CD4-positive, alpha-beta memory T cell (primary cell): ENCODE measurements around the gene KRTAP12-1. TPM values are rescaled to one million over a fixed set of nuclear protein-coding genes. Genes with fewer than 3 reads are reported as not detected.

ENCODE experiments used
- CTCF ChIA-PET: fragments of 350-600 bp; sonication (Branson Sonifier 250); formaldehyde crosslinking; loops from one replicate; lab custom pipeline; 2021; ENCODE audit warnings: inconsistent platforms; ENCODE audit not compliant: partially characterized antibody; lab: Charles Lee
- POLR2A ChIA-PET: fragments of 350-600 bp; sonication (Branson Sonifier 250); formaldehyde crosslinking; loops from one replicate; lab custom pipeline; 2021; ENCODE audit not compliant: partially characterized antibody; lab: Charles Lee
- DNase-seq, 5 donors: peaks; one replicate each; pipeline versions ENCODE4 v3.0.0 to v3.0.0-alpha.2; 2020 to 2022; ENCODE audit warnings: mixed read lengths in 1 of 5
- H3K27ac ChIP-seq: one replicate; pipeline ENCODE4 v1.7.0; 2013; ENCODE audit warnings: low read depth, low read length
- H3K27me3 ChIP-seq: 2 replicates; pipeline ENCODE4 v1.7.0; 2013; ENCODE audit warnings: mild to moderate bottlenecking, low read length, moderate library complexity; ENCODE audit not compliant: insufficient read depth
- H3K36me3 ChIP-seq: 2 replicates; pipeline ENCODE4 v1.7.0; 2013; ENCODE audit warnings: mild to moderate bottlenecking, low read length, moderate library complexity; ENCODE audit not compliant: insufficient read depth
- H3K4me1 ChIP-seq: 2 replicates; pipeline ENCODE4 v1.7.0; 2013; ENCODE audit warnings: mild to moderate bottlenecking, low read length, moderate library complexity; ENCODE audit not compliant: insufficient read depth
- H3K4me3 ChIP-seq, 2 donors: one replicate each; pipeline ENCODE4 v1.7.0; 2013; ENCODE audit warnings: low read length in 2 of 2, mild to moderate bottlenecking in 1 of 2
- H3K9me3 ChIP-seq, 2 donors: one replicate each; pipeline ENCODE4 v1.7.0; 2013; ENCODE audit warnings: low read length in 2 of 2, control low read depth in 1 of 2; ENCODE audit not compliant: control insufficient read depth in 1 of 2
- H3K27ac Mint-ChIP-seq, 7 donors: one replicate each; pipeline ENCODE4 v1.8.0; 2020 to 2021; ENCODE audit warnings: mixed read lengths in 7 of 7, mild to moderate bottlenecking in 6 of 7, inconsistent platforms in 3 of 7, moderate library complexity in 3 of 7
- H3K27me3 Mint-ChIP-seq, 2 donors: one replicate each; pipeline ENCODE4 v1.8.0; 2020 to 2021; ENCODE audit warnings: mixed read lengths in 2 of 2
- H3K36me3 Mint-ChIP-seq, 2 donors: one replicate each; pipeline ENCODE4 v1.8.0; 2020 to 2021; ENCODE audit warnings: mixed read lengths in 2 of 2, inconsistent platforms in 1 of 2, mild to moderate bottlenecking in 1 of 2
- H3K4me1 Mint-ChIP-seq, 4 donors: one replicate each; pipeline ENCODE4 v1.8.0; 2020 to 2021; ENCODE audit warnings: mixed read lengths in 4 of 4, mild to moderate bottlenecking in 1 of 4
- H3K4me3 Mint-ChIP-seq, 8 donors: one replicate each; pipeline ENCODE4 v1.8.0; 2020 to 2021; ENCODE audit warnings: mixed read lengths in 8 of 8, mild to moderate bottlenecking in 7 of 8, moderate library complexity in 6 of 8, inconsistent platforms in 3 of 8
- H3K9me3 Mint-ChIP-seq, 8 donors: one replicate each; pipeline ENCODE4 v1.8.0; 2020 to 2021; ENCODE audit warnings: mixed read lengths in 8 of 8, mild to moderate bottlenecking in 5 of 8, inconsistent platforms in 3 of 8, moderate library complexity in 1 of 8
- intact Hi-C: fragments of 100-400 bp; cut with micrococcal nuclease; formaldehyde crosslinking; loops from one replicate; pipeline ENCODE4 v1.15.1; 2023
- polyA plus RNA-seq, 2 donors: library from polyadenylated mRNA; unstranded; fragments of 300-500 nt; fragmentation: Illumina TruSeq; gene quantifications; one replicate each; pipeline ENCODE4 v1.2.3, GENCODE V29; 2021
- total RNA-seq, 2 experiments: library from RNA; stranded (reverse); gene quantifications; one replicate each; pipeline ENCODE4 v1.2.3, GENCODE V29; 2021

The KRTAP12-1 gene
- total and polyA plus RNA-seq, 4 experiments from 2014 or later, result not detected

- H3K4me3 ChIP-seq, result no peak overlapping the region
- peaks cover 40% of the 10 kb centered on the region for H3K27me3 ChIP-seq
- Mint-ChIP-seq H3K36me3 (no peaks in the 10 kb centered on the region), H3K4me3 (no peak overlapping the region), H3K4me1 (peaks cover under 1 to 16% (median 1%) of the 10 kb centered on the region in 4 donors), H3K9me3 (peaks cover 0 to 24% (median 21%) of the 10 kb centered on the region in 8 donors), H3K27ac (peak overlapping the region in 2 of 7 donors; percentile 23 to 30), H3K27me3 (peaks cover 58 to 62% of the 10 kb centered on the region in 2 donors)
- peaks cover under 1% of the 10 kb centered on the region for H3K4me1 ChIP-seq
- no peak for DNase-seq
- no peaks in the 10 kb centered on the region for H3K9me3 ChIP-seq
- intact Hi-C loops, result no loop called here
- CTCF ChIA-PET, result no interaction called here
- H3K27ac ChIP-seq, result no peak overlapping the region
- H3K36me3 ChIP-seq, result no peaks in the 10 kb centered on the region
- POLR2A ChIA-PET, result no interaction called here
These were observed 20.4 kb upstream of the KRTAP12-1 start for GRCh38 chr21:44702111-44702972.

- no peaks in the 10 kb centered on the region for H3K4me1 ChIP-seq
- Mint-ChIP-seq H3K27ac (no peak overlapping the region), H3K27me3 (peaks cover 62 to 63% of the 10 kb centered on the region in 2 donors), H3K4me1 (peaks cover 1 to 16% (median 3%) of the 10 kb centered on the region in 4 donors), H3K36me3 (no peaks in the 10 kb centered on the region), H3K9me3 (peaks cover 0 to 22% (median 21%) of the 10 kb centered on the region in 8 donors), H3K4me3 (no peak overlapping the region)
- ChIA-PET CTCF (interaction anchor here (1.1 kb wide), 1 partner anchor 41 kb away, joined by 3 read pairs; no protein-coding TSS in a partner anchor), POLR2A (no interaction called here)
- H3K27ac ChIP-seq, result no peak overlapping the region
- H3K4me3 ChIP-seq, result no peak overlapping the region
- no peaks in the 10 kb centered on the region for H3K9me3 ChIP-seq
- peaks cover 34% of the 10 kb centered on the region for H3K27me3 ChIP-seq
- no peak for DNase-seq
- no peaks in the 10 kb centered on the region for H3K36me3 ChIP-seq
- intact Hi-C loops, result no loop called here
These were observed 19.6 kb upstream of the KRTAP12-1 start for GRCh38 chr21:44701541-44701940.

- DNase-seq, result no peak
- Histone ChIP-seq H3K4me1 (no peaks in the 10 kb centered on the region), H3K4me3 (no peak overlapping the region), H3K9me3 (no peaks in the 10 kb centered on the region), H3K36me3 (no peaks in the 10 kb centered on the region), H3K27me3 (peaks cover 30% of the 10 kb centered on the region), H3K27ac (no peak overlapping the region)
- intact Hi-C loops, result no loop called here
- H3K9me3 Mint-ChIP-seq, result peaks cover 0 to 17% (median 16%) of the 10 kb centered on the region in 8 donors
- H3K4me3 Mint-ChIP-seq, result no peak overlapping the region
- H3K27me3 Mint-ChIP-seq, result peaks cover 60 to 64% of the 10 kb centered on the region in 2 donors
- CTCF ChIA-PET, result interaction anchor here (1.1 kb wide), 1 partner anchor 41 kb away, joined by 3 read pairs; no protein-coding TSS in a partner anchor
- H3K27ac Mint-ChIP-seq, result no peak overlapping the region
- H3K36me3 Mint-ChIP-seq, result no peaks in the 10 kb centered on the region
- POLR2A ChIA-PET, result no interaction called here
- peaks cover 1 to 16% (median 3%) of the 10 kb centered on the region in 4 donors for H3K4me1 Mint-ChIP-seq
These were observed 19.0 kb upstream of the KRTAP12-1 start for GRCh38 chr21:44701023-44701400.

- intact Hi-C loops, result no loop called here
- ChIA-PET POLR2A (no interaction called here), CTCF (interaction anchor here (1.1 kb wide), 1 partner anchor 42 kb away, joined by 3 read pairs; no protein-coding TSS in a partner anchor)
- H3K9me3 ChIP-seq, result no peaks in the 10 kb centered on the region
- no peaks in the 10 kb centered on the region for H3K36me3 ChIP-seq
- peaks cover 57 to 61% of the 10 kb centered on the region in 2 donors for H3K27me3 Mint-ChIP-seq
- no peaks in the 10 kb centered on the region for H3K4me1 ChIP-seq
- peaks cover 30% of the 10 kb centered on the region for H3K27me3 ChIP-seq
- peaks cover 1 to 16% (median 3%) of the 10 kb centered on the region in 4 donors for H3K4me1 Mint-ChIP-seq
- no peak overlapping the region for H3K4me3 Mint-ChIP-seq
- H3K4me3 ChIP-seq, result no peak overlapping the region
- no peaks in the 10 kb centered on the region for H3K36me3 Mint-ChIP-seq
- no peak overlapping the region for H3K27ac Mint-ChIP-seq
- DNase-seq, result no peak
- no peak overlapping the region for H3K27ac ChIP-seq
- H3K9me3 Mint-ChIP-seq, result peaks cover 0 to 12% (median 11%) of the 10 kb centered on the region in 8 donors
These were observed 18.4 kb upstream of the KRTAP12-1 start for GRCh38 chr21:44700101-44701022.

GRCh38 chr21:44699502-44700001 lies 17.6 kb upstream of the KRTAP12-1 start:
- H3K4me3 Mint-ChIP-seq, result no peak overlapping the region
- Histone ChIP-seq H3K36me3 (no peaks in the 10 kb centered on the region), H3K27ac (no peak overlapping the region), H3K4me3 (no peak overlapping the region), H3K27me3 (peaks cover 27% of the 10 kb centered on the region), H3K4me1 (no peaks in the 10 kb centered on the region), H3K9me3 (no peaks in the 10 kb centered on the region)
- CTCF ChIA-PET, result no interaction called here
- POLR2A ChIA-PET, result no interaction called here
- no peaks in the 10 kb centered on the region for H3K36me3 Mint-ChIP-seq
- H3K9me3 Mint-ChIP-seq, result peaks cover 0 to 5% (median 3%) of the 10 kb centered on the region in 8 donors
- H3K27ac Mint-ChIP-seq, result no peak overlapping the region
- intact Hi-C loops, result no loop called here
- peaks cover 1 to 16% (median 9%) of the 10 kb centered on the region in 4 donors for H3K4me1 Mint-ChIP-seq
- no peak for DNase-seq
- peaks cover 50 to 54% of the 10 kb centered on the region in 2 donors for H3K27me3 Mint-ChIP-seq

- Mint-ChIP-seq H3K4me1 (peaks cover 4 to 18% (median 12%) of the 10 kb centered on the region in 4 donors), H3K9me3 (peaks cover 0 to 6% (median 2%) of the 10 kb centered on the region in 8 donors), H3K27me3 (peaks cover 43 to 48% of the 10 kb centered on the region in 2 donors), H3K27ac (no peak overlapping the region), H3K36me3 (no peaks in the 10 kb centered on the region), H3K4me3 (no peak overlapping the region)
- Histone ChIP-seq H3K27ac (no peak overlapping the region), H3K4me3 (no peak overlapping the region), H3K36me3 (no peaks in the 10 kb centered on the region), H3K4me1 (no peaks in the 10 kb centered on the region), H3K27me3 (peaks cover 13% of the 10 kb centered on the region), H3K9me3 (no peaks in the 10 kb centered on the region)
- intact Hi-C loops, result no loop called here
- no peak for DNase-seq
- POLR2A ChIA-PET, result interaction anchor here (1.6 kb wide), 1 partner anchor 79 kb away, joined by 4 read pairs; no protein-coding TSS in a partner anchor
- CTCF ChIA-PET, result no interaction called here
These were observed 16.1 kb upstream of the KRTAP12-1 start for GRCh38 chr21:44697811-44698734.
